GM15510 (cell line): ENCODE results near the gene CORO2B.

Experiments used
- POLR2A ChIP-seq: IDR thresholded peaks from 3 replicates; pipeline ENCODE4 v1.6.1; 2011; ENCODE audit warnings: borderline replicate concordance; ENCODE audit not compliant: insufficient read length; ENCODE audit errors: extremely low read depth

CORO2B gene

GRCh38 chr15:68559345-68560310 is 19.2 kb upstream of the CORO2B start:
- no peak for TF ChIP-seq POLR2A

GRCh38 chr15:68560501-68561113 is 18.2 kb upstream of the CORO2B start:
- no peak for TF ChIP-seq POLR2A

GRCh38 chr15:68561171-68561900 is 17.5 kb upstream of the CORO2B start:
- no peak for TF ChIP-seq POLR2A

GRCh38 chr15:68561901-68562300 is 16.9 kb upstream of the CORO2B start:
- no peak for TF ChIP-seq POLR2A

- no peak for TF ChIP-seq POLR2A
Measured at GRCh38 chr15:68564173-68564572, 14.6 kb upstream of the CORO2B start.

- TF ChIP-seq POLR2A: no peak
Measured at GRCh38 chr15:68565234-68565633, 13.6 kb upstream of the CORO2B start.

- no peak for TF ChIP-seq POLR2A
Measured at GRCh38 chr15:68565726-68566125, 13.1 kb upstream of the CORO2B start.

GRCh38 chr15:68566377-68566954 is 12.3 kb upstream of the CORO2B start:
- TF ChIP-seq POLR2A: no peak

- no peak for TF ChIP-seq POLR2A
Measured at GRCh38 chr15:68567345-68567744, 11.4 kb upstream of the CORO2B start.

GRCh38 chr15:68570974-68571373 is 7.8 kb upstream of the CORO2B start:
- no peak for TF ChIP-seq POLR2A

GRCh38 chr15:68571582-68571981 is 7.2 kb upstream of the CORO2B start:
- no peak for TF ChIP-seq POLR2A

GRCh38 chr15:68572309-68572708 is 6.5 kb upstream of the CORO2B start:
- TF ChIP-seq POLR2A: no peak

- TF ChIP-seq POLR2A: no peak
Measured at GRCh38 chr15:68572921-68573320, 5.9 kb upstream of the CORO2B start.

GRCh38 chr15:68574046-68574445 is 4.7 kb upstream of the CORO2B start:
- TF ChIP-seq POLR2A: no peak

- no peak for TF ChIP-seq POLR2A
Measured at GRCh38 chr15:68574629-68575028, 4.2 kb upstream of the CORO2B start.
